H9 (cell line): Measurements from ENCODE around the gene DUS1L. TPM values are rescaled to one million over a fixed set of nuclear protein-coding genes. Genes with fewer than 3 reads are reported as not detected.

ENCODE experiments used
- DNase-seq: peaks from one replicate; pipeline ENCODE4 v3.0.0-alpha.2; 2017
- H2AFZ ChIP-seq: one replicate; pipeline ENCODE4 v1.6.1; 2013; ENCODE audit warnings: mild to moderate bottlenecking, low read length, control low read depth, moderate library complexity
- H2AK5ac ChIP-seq: 2 replicates; pipeline ENCODE4 v1.6.1; 2013; ENCODE audit warnings: low read length, control low read depth, mixed read lengths; ENCODE audit not compliant: insufficient read length
- H2BK120ac ChIP-seq: one replicate; pipeline ENCODE4 v1.6.1; 2013; ENCODE audit warnings: low read depth, mild to moderate bottlenecking, low read length, control low read depth, inconsistent platforms; ENCODE audit not compliant: poor library complexity, severe bottlenecking
- H2BK12ac ChIP-seq: 2 replicates; pipeline ENCODE4 v1.6.1; 2013; ENCODE audit warnings: low read length, control low read depth, mixed read lengths, low read depth; ENCODE audit not compliant: insufficient read length
- H2BK15ac ChIP-seq: 2 replicates; pipeline ENCODE4 v1.6.1; 2013; ENCODE audit warnings: low read depth, low read length, control low read depth
- H2BK20ac ChIP-seq: one replicate; pipeline ENCODE4 v1.6.1; 2013; ENCODE audit warnings: low read depth, mild to moderate bottlenecking, low read length, control low read depth, inconsistent platforms; ENCODE audit not compliant: poor library complexity, severe bottlenecking
- H2BK5ac ChIP-seq: 2 replicates; pipeline ENCODE4 v1.6.1; 2013; ENCODE audit warnings: low read length, control low read depth, mixed read lengths; ENCODE audit not compliant: insufficient read length
- H3K14ac ChIP-seq: 2 replicates; pipeline ENCODE4 v1.6.1; 2013; ENCODE audit warnings: low read length, control low read depth; ENCODE audit not compliant: insufficient read depth
- H3K18ac ChIP-seq: 2 replicates; pipeline ENCODE4 v1.6.1; 2013; ENCODE audit warnings: low read depth, mild to moderate bottlenecking, mixed read lengths, low read length, control low read depth; ENCODE audit not compliant: insufficient read length
- H3K23ac ChIP-seq: 2 replicates; pipeline ENCODE4 v1.6.1; 2013; ENCODE audit warnings: low read length, control low read depth, mixed read lengths, low read depth; ENCODE audit not compliant: insufficient read length
- H3K23me2 ChIP-seq: 2 replicates; pipeline ENCODE4 v1.6.1; 2013; ENCODE audit warnings: low read depth, mild to moderate bottlenecking, mixed read lengths, low read length, control low read depth; ENCODE audit not compliant: insufficient read length, poor library complexity, severe bottlenecking
- H3K27ac ChIP-seq: 2 replicates; pipeline ENCODE4 v1.5.1; 2013; ENCODE audit warnings: low read length, control low read depth, mixed read lengths, low read depth; ENCODE audit not compliant: insufficient read length
- H3K27me3 ChIP-seq: 2 replicates; pipeline ENCODE4 v1.6.1; 2013; ENCODE audit warnings: low read length, control low read depth, inconsistent platforms; ENCODE audit not compliant: insufficient read depth
- H3K4ac ChIP-seq: 2 replicates; pipeline ENCODE4 v1.6.1; 2013; ENCODE audit warnings: low read depth, mild to moderate bottlenecking, control low read depth, inconsistent platforms, low read length, moderate library complexity
- H3K4me1 ChIP-seq: 2 replicates; pipeline ENCODE4 v1.6.1; 2013; ENCODE audit warnings: low read length, control low read depth, inconsistent platforms; ENCODE audit not compliant: insufficient read depth
- H3K4me2 ChIP-seq: 2 replicates; pipeline ENCODE4 v1.6.1; 2013; ENCODE audit warnings: low read length, control low read depth, mixed read lengths; ENCODE audit not compliant: insufficient read length, insufficient read depth
- H3K56ac ChIP-seq: 2 replicates; pipeline ENCODE4 v1.6.1; 2013; ENCODE audit warnings: low read depth, mild to moderate bottlenecking, mixed read lengths, low read length, control low read depth; ENCODE audit not compliant: insufficient read length
- H3K79me1 ChIP-seq: 2 replicates; pipeline ENCODE4 v1.6.1; 2013; ENCODE audit warnings: low read depth, mild to moderate bottlenecking, moderate library complexity, low read length, control low read depth, inconsistent platforms; ENCODE audit not compliant: insufficient read depth, poor library complexity, severe bottlenecking
- H3K79me2 ChIP-seq: 2 replicates; pipeline ENCODE4 v1.6.1; 2013; ENCODE audit warnings: low read length, control low read depth, inconsistent platforms; ENCODE audit not compliant: insufficient read depth
- H3K9ac ChIP-seq: 2 replicates; pipeline ENCODE4 v1.6.1; 2013; ENCODE audit warnings: low read length, control low read depth, mixed read lengths; ENCODE audit not compliant: insufficient read length; ENCODE audit errors: extremely low read depth
- H3K9me3 ChIP-seq: one replicate; pipeline ENCODE4 v1.6.1; 2013; ENCODE audit warnings: low read depth, low read length, inconsistent platforms; ENCODE audit not compliant: control insufficient read depth
- H3T11ph ChIP-seq: one replicate; pipeline ENCODE4 v1.6.1; 2013; ENCODE audit warnings: mild to moderate bottlenecking, low read length, control low read depth, inconsistent platforms
- H4K20me1 ChIP-seq: one replicate; pipeline ENCODE4 v1.6.1; 2013; ENCODE audit not compliant: control insufficient read depth, insufficient read length, insufficient read depth
- H4K5ac ChIP-seq: 2 replicates; pipeline ENCODE4 v1.6.1; 2013; ENCODE audit warnings: low read depth, mild to moderate bottlenecking, mixed read lengths, low read length, control low read depth; ENCODE audit not compliant: insufficient read length
- H4K8ac ChIP-seq: replicated peaks from 2 replicates; pipeline ENCODE4 v1.6.1; 2013; ENCODE audit warnings: low read length, control low read depth, mixed read lengths, low read depth; ENCODE audit not compliant: insufficient read length
- H4K91ac ChIP-seq: 2 replicates; pipeline ENCODE4 v1.6.1; 2013; ENCODE audit warnings: low read depth, mild to moderate bottlenecking, moderate library complexity, mixed read lengths, low read length, control low read depth; ENCODE audit not compliant: insufficient read length
- H3K27ac Mint-ChIP-seq, 3 experiments: 2 replicates in 2 of 3; 3 replicates in 1 of 3; pipeline ENCODE4 v1.8.0; 2020 to 2021; ENCODE audit warnings: mixed read lengths in 3 of 3, mild to moderate bottlenecking in 1 of 3, moderate library complexity in 1 of 3
- H3K27me3 Mint-ChIP-seq: 2 replicates; pipeline ENCODE4 v1.8.0; 2021; ENCODE audit warnings: low read depth, mild to moderate bottlenecking, moderate library complexity, mixed read lengths
- H3K36me3 Mint-ChIP-seq, 3 experiments: 2 replicates in 2 of 3; 3 replicates in 1 of 3; pipeline ENCODE4 v1.8.0; 2020 to 2021; ENCODE audit warnings: low read depth in 3 of 3, mixed read lengths in 3 of 3; ENCODE audit not compliant: insufficient read depth in 1 of 3
- H3K4me1 Mint-ChIP-seq, 2 experiments: 2 replicates each; pipeline ENCODE4 v1.8.0; 2020; ENCODE audit warnings: mixed read lengths in 2 of 2
- H3K4me3 Mint-ChIP-seq, 2 experiments: 2 replicates in 1 of 2; 3 replicates in 1 of 2; pipeline ENCODE4 v1.8.0; 2020 to 2021; ENCODE audit warnings: mild to moderate bottlenecking in 2 of 2, mixed read lengths in 2 of 2, moderate library complexity in 1 of 2
- H3K9me3 Mint-ChIP-seq, 2 experiments: 2 replicates in 1 of 2; 3 replicates in 1 of 2; pipeline ENCODE4 v1.8.0; 2020; ENCODE audit warnings: mild to moderate bottlenecking in 2 of 2, mixed read lengths in 2 of 2, moderate library complexity in 1 of 2
- CTCF ChIP-seq: fragments of 200-600 bp; sonication (generic); conservative IDR thresholded peaks from 3 replicates; pipeline ENCODE4 v1.8.0; 2021; ENCODE audit warnings: antibody characterized with exemption, mild to moderate bottlenecking
- WGBS: extraction: QIAGEN DNeasy Blood & Tissue Kit; methylation state at CpG from one replicate; pipeline ENCODE4 v1.1.7; 2013; ENCODE audit warnings: missing lambda C conversion rate, low lambda C conversion rate, mixed read lengths; ENCODE audit not compliant: insufficient read length; ENCODE audit errors: extremely low coverage; 5-methylcytosine and 5-hydroxymethylcytosine counted together
- total RNA-seq: library from RNA; stranded (reverse); gene quantifications from 2 replicates; pipeline ENCODE4 v1.2.1, GENCODE V29; 2021

Gene DUS1L
- total RNA-seq, 1 experiment from 2014 or later = 103 TPM

GRCh38 chr17:82089723-82090548 is 24.3 kb upstream of the DUS1L start:
- Histone ChIP-seq H3K23ac (no peak overlapping the region), H3K27me3 (no peaks in the 10 kb centered on the region)

More at GRCh38 chr17:82089723-82090548, 24.3 kb upstream of the DUS1L start:
- no peaks in the 10 kb centered on the region for H3K9me3 ChIP-seq
- no peak overlapping the region for H3K9ac ChIP-seq
- no peak overlapping the region for H3K4ac ChIP-seq
- H3K9me3 Mint-ChIP-seq = no peaks in the 10 kb centered on the region
- no peaks in the 10 kb centered on the region for H4K20me1 ChIP-seq
- no peak overlapping the region for H3K18ac ChIP-seq
- no CpG with 5 or more reads among the region's 29 CpGs for WGBS
- H3T11ph ChIP-seq = no peak overlapping the region
- H3K4me1 Mint-ChIP-seq = no peaks in the 10 kb centered on the region
- DNase-seq = no peak
- peaks cover 21 to 69% (median 56%) of the 10 kb centered on the region in 3 experiments; a peak in 6 of 7 replicates for H3K36me3 Mint-ChIP-seq
- no peaks in the 10 kb centered on the region for H3K79me2 ChIP-seq
- H3K14ac ChIP-seq = no peak overlapping the region
- no peak overlapping the region for H2BK120ac ChIP-seq
- no peak overlapping the region for H2BK5ac ChIP-seq
- peaks cover 6% of the 10 kb centered on the region for H3K79me1 ChIP-seq
- no peak overlapping the region for H3K27ac Mint-ChIP-seq
- H2AK5ac ChIP-seq = no peak overlapping the region
- no peaks in the 10 kb centered on the region for H3K4me1 ChIP-seq
- no peak overlapping the region for H2BK20ac ChIP-seq
- H2BK15ac ChIP-seq = no peak overlapping the region
- H3K27ac ChIP-seq = no peak overlapping the region
- no peak overlapping the region for H4K8ac ChIP-seq
- no peak overlapping the region for H3K56ac ChIP-seq
- no peaks in the 10 kb centered on the region for H3K27me3 Mint-ChIP-seq
- no peak overlapping the region for H4K91ac ChIP-seq
- H3K23me2 ChIP-seq = no peaks in the 10 kb centered on the region
- no peak overlapping the region for H3K4me2 ChIP-seq
- no peak overlapping the region for H2AFZ ChIP-seq
- H3K4me3 Mint-ChIP-seq = no peak overlapping the region
- H2BK12ac ChIP-seq = no peak overlapping the region
- no peak overlapping the region for H4K5ac ChIP-seq
- TF ChIP-seq CTCF = no peak
